HL-60 (cell line): Measurements from ENCODE around the gene UBE2R2.

ENCODE experiments used
- GABPA ChIP-seq: IDR thresholded peaks from 2 replicates; pipeline ENCODE4 v1.6.1; 2012; ENCODE audit warnings: low read depth
- POLR2AphosphoS5 ChIP-seq: IDR thresholded peaks from 2 replicates; pipeline ENCODE4 v1.6.1; 2012; ENCODE audit warnings: low read depth
- TF ChIP-seq, protein P1 (sequence below): IDR thresholded peaks from one replicate; pipeline ENCODE4 v1.5.1; 2011; ENCODE audit warnings: low read length, control low read depth, inconsistent platforms; ENCODE audit not compliant: insufficient read depth
- TF ChIP-seq, protein P2 (sequence below): IDR thresholded peaks from 2 replicates; pipeline ENCODE4 v1.6.1; 2012; ENCODE audit warnings: low read depth; ENCODE audit not compliant: insufficient replicate concordance

DNA sequence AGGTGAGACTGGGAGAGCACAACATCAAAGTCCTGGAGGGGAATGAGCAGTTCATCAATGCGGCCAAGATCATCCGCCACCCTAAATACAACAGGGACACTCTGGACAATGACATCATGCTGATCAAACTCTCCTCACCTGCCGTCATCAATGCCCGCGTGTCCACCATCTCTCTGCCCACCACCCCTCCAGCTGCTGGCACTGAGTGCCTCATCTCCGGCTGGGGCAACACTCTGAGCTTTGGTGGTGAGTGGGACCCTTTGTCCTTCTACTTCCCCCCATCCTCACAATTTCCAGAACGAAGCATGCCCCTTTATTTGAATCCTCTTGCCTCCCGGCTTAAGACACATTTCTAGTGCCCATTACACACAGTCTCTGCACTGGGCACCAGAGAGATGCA is 19.1 kb upstream of the UBE2R2 start:
- TF ChIP-seq, protein P1, sequence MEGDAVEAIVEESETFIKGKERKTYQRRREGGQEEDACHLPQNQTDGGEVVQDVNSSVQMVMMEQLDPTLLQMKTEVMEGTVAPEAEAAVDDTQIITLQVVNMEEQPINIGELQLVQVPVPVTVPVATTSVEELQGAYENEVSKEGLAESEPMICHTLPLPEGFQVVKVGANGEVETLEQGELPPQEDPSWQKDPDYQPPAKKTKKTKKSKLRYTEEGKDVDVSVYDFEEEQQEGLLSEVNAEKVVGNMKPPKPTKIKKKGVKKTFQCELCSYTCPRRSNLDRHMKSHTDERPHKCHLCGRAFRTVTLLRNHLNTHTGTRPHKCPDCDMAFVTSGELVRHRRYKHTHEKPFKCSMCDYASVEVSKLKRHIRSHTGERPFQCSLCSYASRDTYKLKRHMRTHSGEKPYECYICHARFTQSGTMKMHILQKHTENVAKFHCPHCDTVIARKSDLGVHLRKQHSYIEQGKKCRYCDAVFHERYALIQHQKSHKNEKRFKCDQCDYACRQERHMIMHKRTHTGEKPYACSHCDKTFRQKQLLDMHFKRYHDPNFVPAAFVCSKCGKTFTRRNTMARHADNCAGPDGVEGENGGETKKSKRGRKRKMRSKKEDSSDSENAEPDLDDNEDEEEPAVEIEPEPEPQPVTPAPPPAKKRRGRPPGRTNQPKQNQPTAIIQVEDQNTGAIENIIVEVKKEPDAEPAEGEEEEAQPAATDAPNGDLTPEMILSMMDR: no peak
- TF ChIP-seq, protein P2, sequence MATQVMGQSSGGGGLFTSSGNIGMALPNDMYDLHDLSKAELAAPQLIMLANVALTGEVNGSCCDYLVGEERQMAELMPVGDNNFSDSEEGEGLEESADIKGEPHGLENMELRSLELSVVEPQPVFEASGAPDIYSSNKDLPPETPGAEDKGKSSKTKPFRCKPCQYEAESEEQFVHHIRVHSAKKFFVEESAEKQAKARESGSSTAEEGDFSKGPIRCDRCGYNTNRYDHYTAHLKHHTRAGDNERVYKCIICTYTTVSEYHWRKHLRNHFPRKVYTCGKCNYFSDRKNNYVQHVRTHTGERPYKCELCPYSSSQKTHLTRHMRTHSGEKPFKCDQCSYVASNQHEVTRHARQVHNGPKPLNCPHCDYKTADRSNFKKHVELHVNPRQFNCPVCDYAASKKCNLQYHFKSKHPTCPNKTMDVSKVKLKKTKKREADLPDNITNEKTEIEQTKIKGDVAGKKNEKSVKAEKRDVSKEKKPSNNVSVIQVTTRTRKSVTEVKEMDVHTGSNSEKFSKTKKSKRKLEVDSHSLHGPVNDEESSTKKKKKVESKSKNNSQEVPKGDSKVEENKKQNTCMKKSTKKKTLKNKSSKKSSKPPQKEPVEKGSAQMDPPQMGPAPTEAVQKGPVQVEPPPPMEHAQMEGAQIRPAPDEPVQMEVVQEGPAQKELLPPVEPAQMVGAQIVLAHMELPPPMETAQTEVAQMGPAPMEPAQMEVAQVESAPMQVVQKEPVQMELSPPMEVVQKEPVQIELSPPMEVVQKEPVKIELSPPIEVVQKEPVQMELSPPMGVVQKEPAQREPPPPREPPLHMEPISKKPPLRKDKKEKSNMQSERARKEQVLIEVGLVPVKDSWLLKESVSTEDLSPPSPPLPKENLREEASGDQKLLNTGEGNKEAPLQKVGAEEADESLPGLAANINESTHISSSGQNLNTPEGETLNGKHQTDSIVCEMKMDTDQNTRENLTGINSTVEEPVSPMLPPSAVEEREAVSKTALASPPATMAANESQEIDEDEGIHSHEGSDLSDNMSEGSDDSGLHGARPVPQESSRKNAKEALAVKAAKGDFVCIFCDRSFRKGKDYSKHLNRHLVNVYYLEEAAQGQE: no peak
- TF ChIP-seq POLR2AphosphoS5: no peak
- TF ChIP-seq GABPA: no peak
